IMR-90 (cell line): ENCODE results near the gene TOP3B. TPM values are rescaled to one million over a fixed set of nuclear protein-coding genes. Genes with fewer than 3 reads are reported as not detected.

Experiments
- ATAC-seq: fragments of 200-7000 bp; cut with Tn5 transposase; 2 replicates; pipeline ENCODE4 v1.9.1; 2020; ENCODE audit warnings: low read depth, mild to moderate bottlenecking, moderate library complexity
- BruUV-seq: library from RNA; stranded (reverse); fragments of 400-500 nt; replicated peaks from 2 replicates; lab custom pipeline; 2021; lab: Mats Ljungman, UMichigan
- CTCF ChIA-PET: fragments of 300-600 bp; formaldehyde crosslinking; extraction: SDS; loops from one replicate; lab custom pipeline; 2021; ENCODE audit warnings: antibody characterized with exemption; lab: Yijun Ruan, JAX
- POLR2A ChIA-PET: fragments of 300-600 bp; sonication (Branson Sonifier 250); formaldehyde crosslinking; loops from one replicate; lab custom pipeline; 2022; ENCODE audit warnings: antibody characterized with exemption; ENCODE audit not compliant: unreplicated experiment; lab: Charles Lee
- DNase-seq: peaks from one replicate; pipeline ENCODE4 v3.0.0; 2013
- H2AFZ ChIP-seq: replicated peaks from 2 replicates; pipeline ENCODE3; 2013; ENCODE audit warnings: low read length, mild to moderate bottlenecking; ENCODE audit not compliant: poor library complexity
- H2AK5ac ChIP-seq: 2 replicates; pipeline ENCODE4 v1.6.1; 2013; ENCODE audit warnings: low read depth, low read length, inconsistent platforms
- H2AK9ac ChIP-seq: replicated peaks from 2 replicates; pipeline ENCODE3; 2013; ENCODE audit warnings: mild to moderate bottlenecking, low read depth, low read length, moderate library complexity; ENCODE audit not compliant: poor library complexity
- H2BK120ac ChIP-seq: 2 replicates; pipeline ENCODE4 v1.6.1; 2013; ENCODE audit warnings: low read depth, low read length, inconsistent platforms
- H2BK15ac ChIP-seq: 3 replicates; pipeline ENCODE4 v1.6.1; 2013; ENCODE audit warnings: low read depth, low read length, inconsistent platforms
- H2BK20ac ChIP-seq: 2 replicates; pipeline ENCODE4 v1.6.1; 2013; ENCODE audit warnings: low read depth, mild to moderate bottlenecking, inconsistent platforms, low read length, moderate library complexity
- H2BK5ac ChIP-seq: 2 replicates; pipeline ENCODE4 v1.6.1; 2013; ENCODE audit warnings: mild to moderate bottlenecking, low read depth, low read length, inconsistent platforms; ENCODE audit not compliant: poor library complexity, severe bottlenecking
- H3K14ac ChIP-seq: replicated peaks from 2 replicates; pipeline ENCODE4 v1.6.1; 2013; ENCODE audit warnings: low read depth, low read length, inconsistent platforms
- H3K18ac ChIP-seq: 2 replicates; pipeline ENCODE4 v1.6.1; 2013; ENCODE audit warnings: low read depth, low read length, control low read depth
- H3K23ac ChIP-seq: 2 replicates; pipeline ENCODE4 v1.6.1; 2013; ENCODE audit warnings: low read depth, low read length, inconsistent platforms
- H3K27ac ChIP-seq: 2 replicates; pipeline ENCODE4 v1.5.1; 2013; ENCODE audit warnings: mild to moderate bottlenecking, control low read depth, low read length; ENCODE audit not compliant: insufficient read depth
- H3K27me3 ChIP-seq: 2 replicates; pipeline ENCODE4 v1.6.1; 2013; ENCODE audit warnings: low read length; ENCODE audit not compliant: control insufficient read depth, insufficient read depth
- H3K36me3 ChIP-seq: 2 replicates; pipeline ENCODE4 v1.6.1; 2013; ENCODE audit warnings: low read length, mixed read lengths; ENCODE audit not compliant: control insufficient read depth, insufficient read depth
- H3K4ac ChIP-seq: 2 replicates; pipeline ENCODE4 v1.6.1; 2013; ENCODE audit warnings: low read depth, low read length, inconsistent platforms
- H3K4me1 ChIP-seq: 2 replicates; pipeline ENCODE4 v1.6.1; 2013; ENCODE audit warnings: low read length, mixed read lengths; ENCODE audit not compliant: control insufficient read depth, insufficient read depth
- H3K4me2 ChIP-seq: 2 replicates; pipeline ENCODE4 v1.6.1; 2013; ENCODE audit warnings: low read depth, mild to moderate bottlenecking, control low read depth, low read length, moderate library complexity
- H3K4me3 ChIP-seq: 2 replicates; pipeline ENCODE4 v1.5.1; 2013; ENCODE audit warnings: low read depth, mild to moderate bottlenecking, control low read depth, low read length, moderate library complexity; ENCODE audit not compliant: insufficient read depth
- H3K56ac ChIP-seq: 2 replicates; pipeline ENCODE4 v1.6.1; 2013; ENCODE audit warnings: low read length, inconsistent platforms; ENCODE audit not compliant: insufficient read depth; ENCODE audit errors: extremely low read depth
- H3K79me1 ChIP-seq, 2 experiments: 2 replicates each; pipeline ENCODE4 v1.6.1; 2013; ENCODE audit warnings: low read length in 2 of 2, inconsistent platforms in 1 of 2, low read depth in 1 of 2
- H3K9ac ChIP-seq: 2 replicates; pipeline ENCODE4 v1.6.1; 2013; ENCODE audit warnings: low read depth, low read length, control low read depth
- H3K9me1 ChIP-seq: 2 replicates; pipeline ENCODE4 v1.6.1; 2013; ENCODE audit warnings: low read length, inconsistent platforms; ENCODE audit not compliant: insufficient read depth
- H3K9me3 ChIP-seq: 2 replicates; pipeline ENCODE4 v1.6.1; 2013; ENCODE audit warnings: low read length; ENCODE audit not compliant: control insufficient read depth, insufficient read depth
- H4K20me1 ChIP-seq: 2 replicates; pipeline ENCODE4 v1.6.1; 2013; ENCODE audit warnings: low read length, inconsistent platforms; ENCODE audit not compliant: insufficient read depth
- H4K5ac ChIP-seq: 2 replicates; pipeline ENCODE4 v1.6.1; 2013; ENCODE audit warnings: mild to moderate bottlenecking, low read depth, low read length, control low read depth
- H4K8ac ChIP-seq, 2 experiments: 2 replicates each; pipeline ENCODE4 v1.6.1; 2013; ENCODE audit warnings: low read depth in 2 of 2, low read length in 2 of 2, control low read depth in 1 of 2, inconsistent platforms in 1 of 2
- H4K91ac ChIP-seq: 2 replicates; pipeline ENCODE4 v1.6.1; 2013; ENCODE audit warnings: low read depth, low read length, inconsistent platforms; ENCODE audit not compliant: insufficient read depth
- CEBPB ChIP-seq: IDR thresholded peaks from 2 replicates; pipeline ENCODE4 v1.6.1; 2012; ENCODE audit warnings: low read depth, low read length, improper control_type of control experiment
- CHD1 ChIP-seq: IDR thresholded peaks from 2 replicates; pipeline ENCODE4 v1.6.1; 2012; ENCODE audit warnings: low read depth, low read length, improper control_type of control experiment
- ELK1 ChIP-seq: fragments of 150-350 bp; IDR thresholded peaks from 2 replicates; pipeline ENCODE4 v1.6.1; 2016; ENCODE audit warnings: low read depth, mild to moderate bottlenecking, low read length, moderate library complexity, borderline replicate concordance
- MAFK ChIP-seq: IDR thresholded peaks from 2 replicates; pipeline ENCODE4 v1.6.1; 2012; ENCODE audit warnings: low read depth, low read length, improper control_type of control experiment
- MAZ ChIP-seq: IDR thresholded peaks from 2 replicates; pipeline ENCODE4 v1.6.1; 2012; ENCODE audit warnings: low read depth, mild to moderate bottlenecking, low read length, improper control_type of control experiment, moderate library complexity, borderline replicate concordance
- MXI1 ChIP-seq: IDR thresholded peaks from 2 replicates; pipeline ENCODE4 v1.6.1; 2012; ENCODE audit warnings: low read depth, mild to moderate bottlenecking, low read length, moderate library complexity, borderline replicate concordance
- NFE2L2 ChIP-seq: fragments of 150-350 bp; IDR thresholded peaks from 2 replicates; pipeline ENCODE4 v1.6.1; 2016; ENCODE audit warnings: low read depth, mild to moderate bottlenecking, low read length
- RCOR1 ChIP-seq: IDR thresholded peaks from 2 replicates; pipeline ENCODE4 v1.6.1; 2012; ENCODE audit warnings: mild to moderate bottlenecking, low read length, improper control_type of control experiment; ENCODE audit not compliant: insufficient replicate concordance
- RFX5 ChIP-seq: IDR thresholded peaks from 2 replicates; pipeline ENCODE4 v1.8.0; 2012; ENCODE audit warnings: low read depth, mild to moderate bottlenecking, low read length, moderate library complexity
- SMC3 ChIP-seq: fragments of 150-350 bp; IDR thresholded peaks from 2 replicates; pipeline ENCODE4 v1.6.1; 2016; ENCODE audit warnings: low read depth, mild to moderate bottlenecking, antibody characterized with exemption, low read length, moderate library complexity
- USF2 ChIP-seq: fragments of 150-350 bp; IDR thresholded peaks from 2 replicates; pipeline ENCODE4 v1.6.1; 2017; ENCODE audit warnings: mild to moderate bottlenecking, antibody characterized with exemption, low read length, low read depth
- WGBS, 2 experiments: methylation state at CpG; one replicate each; pipeline versions ENCODE4 v1.1.5 to v1.1.7; 2013; ENCODE audit warnings: missing lambda C conversion rate in 2 of 2; ENCODE audit not compliant: insufficient read length in 1 of 2; ENCODE audit errors: extremely low coverage in 2 of 2; 5-methylcytosine and 5-hydroxymethylcytosine counted together
- dilution Hi-C: fragments of 300-500 bp; cut with HindIII; formaldehyde crosslinking; loops from one replicate; pipeline ENCODE4 v1.14.3; 2018; ENCODE audit warnings: low sequenced_read_pairs; ENCODE audit not compliant: unreplicated experiment
- in situ Hi-C: fragments of 300-500 bp; cut with MboI; formaldehyde crosslinking; loops from 3 replicates; pipeline ENCODE4 v1.14.3; 2019; ENCODE audit warnings: low sequenced_read_pairs, inconsistent platforms, mixed read lengths
- intact Hi-C: fragments of 100-400 bp; cut with micrococcal nuclease; formaldehyde crosslinking; loops from 2 replicates; pipeline ENCODE4 v1.10.0; 2022
- polyA plus RNA-seq, 3 experiments: library from polyadenylated mRNA; depleted of rRNA; stranded (reverse); fragments of >200 nt; gene quantifications; 2 replicates each; pipeline ENCODE4 v1.2.3, GENCODE V29; 2012; ENCODE audit warnings: low replicate concordance in 1 of 3
- total RNA-seq: library from RNA; depleted of rRNA; stranded (reverse); fragments of >200 nt; gene quantifications from 2 replicates; pipeline ENCODE4 v1.2.3, GENCODE V29; 2012

The TOP3B gene
- total and polyA plus RNA-seq, 2 of the 4 experiments (the other 2 are of a cell fraction), result 23.0 to 23.5 TPM

GRCh38 chr22:21982338-21982965, at the start of gene TOP3B (continued):
- TF ChIP-seq SMC3, result 0 out of 2 replicates have a peak, but pooled peaks have one; percentile 13

GRCh38 chr22:22031183-22031945, 48.8 kb upstream of the TOP3B start:
- Histone ChIP-seq H3K4me1 (no peaks in the 10 kb centered on the region; the same call in 1 of the 2 replicates), H3K27me3 (no peaks in the 10 kb centered on the region; the same call in 1 of the 2 replicates), H2AK5ac (0 out of 2 replicates have a peak overlapping the region, but pooled peaks have one; percentile 51), H3K4ac (no peak overlapping the region), H3K36me3 (no peaks in the 10 kb centered on the region), H2BK5ac (no peak overlapping the region), H3K9me1 (peaks cover 6% of the 10 kb centered on the region), H3K9ac (no peak overlapping the region), H2BK20ac (no peak overlapping the region), H3K79me1 (no peaks in the 10 kb centered on the region), H4K20me1 (no peaks in the 10 kb centered on the region), H4K5ac (no peak overlapping the region), H2BK15ac (no peak overlapping the region), H3K4me3 (no peak overlapping the region), H3K9me3 (no peaks in the 10 kb centered on the region), H4K8ac (no peak overlapping the region), H3K27ac (no peak overlapping the region), H3K56ac (no peak overlapping the region), H3K23ac (no peak overlapping the region), H2AFZ (peak overlapping the region; percentile 70), H3K18ac (no peak overlapping the region), H2BK120ac (no peak overlapping the region), H4K91ac (no peak overlapping the region), H2AK9ac (no peak overlapping the region), H3K14ac (no peak overlapping the region), H3K4me2 (no peak overlapping the region)
- CTCF ChIA-PET, result interaction anchor here (0.6 to 1.0 kb wide), 5 partner anchors 12 to 176 kb away, joined by 3 to 5 read pairs (median 3); no protein-coding TSS in a partner anchor
- dilution Hi-C loops, result no loop called here
- POLR2A ChIA-PET, result no interaction called here
- DNase-seq (no peak), ATAC-seq (no peak)
- intact Hi-C loops, result loop anchor here (10.0 kb wide), 1 partner anchor 123 kb away; no protein-coding TSS in a partner anchor
- in situ Hi-C loops, result no loop called here
- no TSS peak for BruUV-seq
- WGBS, 2 experiments, result 71% methylated on average over 2 of the region's 9 CpGs; no CpG with 5 or more reads in 1 of the 2 experiments
- TF ChIP-seq MAZ, result no peak
- TF ChIP-seq NFE2L2, result no peak
- TF ChIP-seq MXI1, result no peak
- no peak for TF ChIP-seq ELK1
- no peak for TF ChIP-seq RFX5
- no peak for TF ChIP-seq CHD1
- no peak for TF ChIP-seq USF2
- TF ChIP-seq RCOR1, result no peak
- no peak for TF ChIP-seq MAFK
- no peak for TF ChIP-seq SMC3
- no peak for TF ChIP-seq CEBPB
